Activated naive CD8-positive, alpha-beta T cell treated with anti-CD3 and anti-CD28 coated beads, Interleukin-2, amount 10 ng/mL, durations not matched to agents 7 days and 5 days (primary cell): ENCODE results near the gene PEX6. TPM values are rescaled to one million over a fixed set of nuclear protein-coding genes. Genes with fewer than 3 reads are reported as not detected.

Experiments used
- ATAC-seq: fragments of 150-1000 bp; cut with Tn5 transposase; one replicate; pipeline ENCODE4 v1.10.0; 2021; ENCODE audit warnings: low read depth, moderate library complexity
- POLR2A ChIA-PET: fragments of 350-600 bp; sonication (Branson Sonifier 250); formaldehyde crosslinking; loops from one replicate; lab custom pipeline; 2021; ENCODE audit warnings: antibody characterized with exemption; lab: Charles Lee
- DNase-seq: peaks from one replicate; pipeline ENCODE4 v3.0.0; 2021
- H3K27ac Mint-ChIP-seq: one replicate; pipeline ENCODE4 v1.8.0; 2022; ENCODE audit warnings: mild to moderate bottlenecking, mixed read lengths
- H3K27me3 Mint-ChIP-seq: one replicate; pipeline ENCODE4 v1.8.0; 2022; ENCODE audit warnings: mild to moderate bottlenecking, moderate library complexity, mixed read lengths
- H3K36me3 Mint-ChIP-seq: one replicate; pipeline ENCODE4 v1.8.0; 2021; ENCODE audit warnings: mild to moderate bottlenecking, mixed read lengths
- H3K4me1 Mint-ChIP-seq: one replicate; pipeline ENCODE4 v1.8.0; 2021; ENCODE audit warnings: mixed read lengths
- H3K4me3 Mint-ChIP-seq: one replicate; pipeline ENCODE4 v1.8.0; 2022; ENCODE audit warnings: mild to moderate bottlenecking, moderate library complexity, mixed read lengths
- H3K9me3 Mint-ChIP-seq: one replicate; pipeline ENCODE4 v1.8.0; 2021; ENCODE audit warnings: mixed read lengths
- total RNA-seq, 2 experiments: library from RNA; stranded (reverse); gene quantifications; one replicate each; pipeline ENCODE4 v1.2.3, GENCODE V29; 2021

PEX6 gene
- total RNA-seq, 2 experiments from 2014 or later = 27.1 to 27.6 TPM

DNA sequence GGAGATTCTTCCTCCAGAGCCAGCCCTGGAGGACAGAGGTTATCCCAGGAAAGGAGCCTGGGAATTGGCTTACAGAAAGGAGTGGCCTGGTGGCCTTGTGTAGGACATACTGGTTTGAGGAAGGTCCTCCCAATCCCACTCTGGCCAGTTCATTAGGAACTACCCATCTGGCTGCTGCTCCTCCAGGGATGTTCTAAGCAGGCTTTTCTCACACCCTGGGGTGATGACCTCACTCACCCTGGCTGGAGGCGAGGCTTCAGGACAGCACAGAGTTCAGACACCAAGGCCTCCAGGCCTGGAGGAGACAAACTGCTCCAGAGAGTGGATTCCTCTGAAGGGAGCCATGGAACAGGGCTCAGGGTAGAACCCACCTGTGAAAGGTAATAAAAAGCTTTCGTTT lies 9.6 kb downstream of the PEX6 start:
- peaks cover 9% of the 10 kb centered on the region for H3K36me3 Mint-ChIP-seq
- POLR2A ChIA-PET = interaction anchor here (0.9 to 2.7 kb wide), 2 partner anchors 10 to 15 kb away, joined by 3 to 11 read pairs; partner anchors contain the start of genes PEX6 and PPP2R5D
- ATAC-seq (no peak), DNase-seq (no peak)
- H3K4me3 Mint-ChIP-seq = no peak overlapping the region
- no peaks in the 10 kb centered on the region for H3K9me3 Mint-ChIP-seq
- H3K27ac Mint-ChIP-seq = no peak overlapping the region
- no peaks in the 10 kb centered on the region for H3K27me3 Mint-ChIP-seq
- H3K4me1 Mint-ChIP-seq = peaks cover 2% of the 10 kb centered on the region

GRCh38 chr6:42968783-42969182 lies 10.2 kb downstream of the PEX6 start:
- H3K4me1 Mint-ChIP-seq = peaks cover 2% of the 10 kb centered on the region
- no peak overlapping the region for H3K27ac Mint-ChIP-seq
- POLR2A ChIA-PET = no interaction called here
- H3K9me3 Mint-ChIP-seq = no peaks in the 10 kb centered on the region
- DNase-seq (no peak), ATAC-seq (no peak)
- H3K27me3 Mint-ChIP-seq = no peaks in the 10 kb centered on the region
- peaks cover 6% of the 10 kb centered on the region for H3K36me3 Mint-ChIP-seq
- H3K4me3 Mint-ChIP-seq = no peak overlapping the region

DNA sequence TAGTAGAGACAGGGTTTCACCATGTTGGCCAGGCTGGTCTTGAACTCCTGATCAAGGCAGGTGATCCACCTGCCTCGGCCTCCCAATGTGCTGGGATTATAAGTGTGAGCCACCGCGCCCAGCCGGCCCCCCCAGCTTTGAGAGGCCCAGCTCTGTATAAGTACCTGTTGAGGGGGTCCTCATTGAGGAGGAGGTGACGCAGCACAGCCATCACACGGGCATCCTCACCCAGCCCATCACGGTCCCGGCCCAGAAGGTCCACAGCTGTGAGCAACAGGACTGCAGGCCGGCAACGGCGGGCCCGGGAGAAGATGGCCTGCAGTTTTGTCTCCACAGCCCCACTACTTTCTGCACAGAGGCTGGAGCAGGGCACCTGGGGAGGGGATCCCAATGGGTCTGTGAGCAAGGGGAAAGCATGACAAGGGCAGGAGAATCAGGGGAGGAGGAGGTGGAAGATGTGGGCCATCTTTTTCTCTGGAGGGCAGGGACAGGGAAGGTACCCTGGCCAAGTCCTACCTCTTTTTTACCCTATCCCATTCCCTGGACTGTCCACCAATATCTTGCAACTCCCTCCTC lies 10.8 kb downstream of the PEX6 start:
- peaks cover 3% of the 10 kb centered on the region for H3K36me3 Mint-ChIP-seq
- no peak for ATAC-seq
- H3K4me3 Mint-ChIP-seq = no peak overlapping the region
- peaks cover 2% of the 10 kb centered on the region for H3K4me1 Mint-ChIP-seq
- POLR2A ChIA-PET = no interaction called here
- DNase-seq = no peak
- H3K9me3 Mint-ChIP-seq = no peaks in the 10 kb centered on the region
- H3K27me3 Mint-ChIP-seq = no peaks in the 10 kb centered on the region
- no peak overlapping the region for H3K27ac Mint-ChIP-seq

DNA sequence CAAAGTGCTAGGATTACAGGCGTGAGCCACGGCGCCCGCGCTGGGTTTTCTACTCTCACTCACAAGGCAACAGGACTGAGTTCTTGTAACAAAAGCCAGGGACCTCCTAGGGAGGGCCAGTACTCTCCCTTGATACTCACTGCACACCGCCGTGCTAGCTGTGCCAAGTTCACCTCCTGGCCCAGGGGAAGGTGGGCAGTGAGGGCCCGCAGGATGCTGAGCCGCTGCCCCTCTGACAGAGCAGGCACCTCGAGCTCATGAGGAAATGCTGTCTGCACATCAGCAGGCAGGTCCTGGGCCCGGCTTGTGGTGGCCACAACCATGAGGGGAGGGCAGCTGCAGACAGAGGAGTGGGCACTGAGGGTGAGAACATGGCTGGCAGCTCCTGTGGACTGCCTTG lies 11.8 kb downstream of the PEX6 start:
- Mint-ChIP-seq H3K36me3 (peaks cover 7% of the 10 kb centered on the region), H3K9me3 (no peaks in the 10 kb centered on the region), H3K27ac (no peak overlapping the region), H3K4me1 (peaks cover 2% of the 10 kb centered on the region), H3K27me3 (no peaks in the 10 kb centered on the region), H3K4me3 (no peak overlapping the region)
- no peak for ATAC-seq
- no peak for DNase-seq
- POLR2A ChIA-PET = interaction anchor here (1.0 to 3.6 kb wide), 3 partner anchors 8 to 38 kb away, joined by 3 to 23 read pairs (median 4); partner anchors contain the start of genes CNPY3 and PEX6

DNA sequence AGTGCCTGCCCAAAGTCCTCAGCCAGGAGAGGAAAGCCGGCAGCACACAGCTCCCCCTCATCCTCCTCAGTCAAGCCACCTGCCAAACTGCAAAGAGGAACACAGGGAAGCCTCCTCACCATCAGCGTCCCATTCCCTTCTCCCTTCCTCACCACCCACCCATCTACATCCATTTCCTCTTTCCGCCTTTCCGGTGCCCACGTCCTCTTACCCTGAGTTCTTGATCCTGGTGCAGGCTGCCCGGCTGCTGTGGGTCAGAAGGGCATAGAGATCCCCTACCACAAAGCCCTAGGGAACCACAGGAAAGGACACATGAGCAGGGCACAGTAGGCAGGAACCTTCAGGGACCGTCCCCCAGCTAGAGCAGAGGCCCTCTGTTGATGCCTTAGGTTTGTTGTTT lies 12.4 kb downstream of the PEX6 start:
- H3K4me1 Mint-ChIP-seq = peaks cover 1% of the 10 kb centered on the region
- H3K9me3 Mint-ChIP-seq = no peaks in the 10 kb centered on the region
- H3K27me3 Mint-ChIP-seq = no peaks in the 10 kb centered on the region
- DNase-seq (no peak), ATAC-seq (no peak)
- POLR2A ChIA-PET = interaction anchor here (1.0 to 3.6 kb wide), 3 partner anchors 9 to 37 kb away, joined by 3 to 23 read pairs (median 4); partner anchors contain the start of genes CNPY3 and PEX6
- peaks cover 9% of the 10 kb centered on the region for H3K36me3 Mint-ChIP-seq
- H3K27ac Mint-ChIP-seq = no peak overlapping the region
- no peak overlapping the region for H3K4me3 Mint-ChIP-seq

GRCh38 chr6:42963855-42964605 lies 15.0 kb downstream of the PEX6 start:
- ATAC-seq (peak; percentile 54), DNase-seq (no peak)
- H3K27ac Mint-ChIP-seq = no peak overlapping the region
- peaks cover 11% of the 10 kb centered on the region for H3K4me1 Mint-ChIP-seq
- H3K9me3 Mint-ChIP-seq = no peaks in the 10 kb centered on the region
- peaks cover 9% of the 10 kb centered on the region for H3K36me3 Mint-ChIP-seq
- POLR2A ChIA-PET = interaction anchor here (0.7 to 3.6 kb wide), 3 partner anchors 15 to 169 kb away, joined by 3 to 23 read pairs (median 4); partner anchors contain the start of gene PEX6
- no peak overlapping the region for H3K4me3 Mint-ChIP-seq
- H3K27me3 Mint-ChIP-seq = peaks cover 6% of the 10 kb centered on the region

DNA sequence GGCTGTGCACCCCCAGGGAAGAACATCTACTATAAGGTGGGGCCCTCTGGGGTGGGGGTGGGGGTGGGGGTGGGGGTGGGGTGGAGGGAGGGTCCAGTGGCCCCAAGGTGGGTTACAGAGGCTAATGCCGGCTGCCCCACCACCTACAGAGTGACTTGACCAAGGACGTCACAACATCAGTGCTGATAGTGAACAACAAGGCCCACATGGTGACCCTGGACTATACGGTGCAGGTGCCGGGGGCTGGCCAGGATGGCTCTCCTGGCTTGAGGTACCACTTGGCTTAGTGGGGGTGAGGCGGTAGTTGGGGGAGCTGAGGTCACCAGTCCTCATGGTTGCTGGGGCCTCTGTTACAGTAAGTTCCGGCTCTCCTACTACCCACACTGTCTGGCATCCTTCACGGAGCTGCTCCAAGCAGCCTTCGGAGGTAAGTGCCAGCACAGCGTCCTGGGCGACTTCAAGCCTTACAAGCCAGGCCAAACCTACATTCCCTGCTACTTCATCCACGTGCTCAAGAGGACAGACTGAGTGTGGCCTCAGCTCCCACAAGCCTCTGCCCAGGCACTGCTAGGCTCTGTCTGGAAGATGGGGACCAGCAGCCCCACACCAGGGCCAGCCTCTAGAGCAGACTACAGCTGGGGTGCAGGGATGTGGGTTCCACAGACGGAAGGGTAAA lies 15.7 kb downstream of the PEX6 start:
- Mint-ChIP-seq H3K4me3 (no peak overlapping the region), H3K27me3 (peaks cover 6% of the 10 kb centered on the region), H3K27ac (no peak overlapping the region), H3K36me3 (peaks cover 9% of the 10 kb centered on the region), H3K4me1 (peaks cover 11% of the 10 kb centered on the region), H3K9me3 (no peaks in the 10 kb centered on the region)
- POLR2A ChIA-PET = no interaction called here
- DNase-seq (no peak), ATAC-seq (no peak)

GRCh38 chr6:42962502-42963178 lies 16.3 kb downstream of the PEX6 start:
- no peak overlapping the region for H3K4me3 Mint-ChIP-seq
- ATAC-seq (no peak), DNase-seq (no peak)

GRCh38 chr6:42962096-42962495 lies 16.9 kb downstream of the PEX6 start:
- H3K4me1 Mint-ChIP-seq = peaks cover 11% of the 10 kb centered on the region
- H3K27me3 Mint-ChIP-seq = peaks cover 6% of the 10 kb centered on the region
- ATAC-seq = no peak
- POLR2A ChIA-PET = no interaction called here
- H3K4me3 Mint-ChIP-seq = no peak overlapping the region
- no peak overlapping the region for H3K27ac Mint-ChIP-seq
- H3K36me3 Mint-ChIP-seq = peaks cover 9% of the 10 kb centered on the region
- no peak for DNase-seq
- no peaks in the 10 kb centered on the region for H3K9me3 Mint-ChIP-seq

More at GRCh38 chr6:42962502-42963178, 16.3 kb downstream of the PEX6 start:
- Mint-ChIP-seq H3K27ac (no peak overlapping the region), H3K27me3 (peaks cover 6% of the 10 kb centered on the region), H3K36me3 (peaks cover 9% of the 10 kb centered on the region), H3K4me1 (peaks cover 11% of the 10 kb centered on the region), H3K9me3 (no peaks in the 10 kb centered on the region)
- POLR2A ChIA-PET = no interaction called here

GRCh38 chr6:42961020-42961470 lies 17.9 kb downstream of the PEX6 start:
- H3K4me1 Mint-ChIP-seq = peaks cover 11% of the 10 kb centered on the region
- no peaks in the 10 kb centered on the region for H3K9me3 Mint-ChIP-seq
- POLR2A ChIA-PET = interaction anchor here (0.7 to 1.6 kb wide), 2 partner anchors 10 to 18 kb away, joined by 4 to 6 read pairs; partner anchors contain the start of gene PEX6
- peaks cover 6% of the 10 kb centered on the region for H3K27me3 Mint-ChIP-seq
- ATAC-seq = peak; percentile 7
- H3K27ac Mint-ChIP-seq = no peak overlapping the region
- no peak for DNase-seq
- peak overlapping the region; percentile 77 for H3K4me3 Mint-ChIP-seq
- H3K36me3 Mint-ChIP-seq = peaks cover 9% of the 10 kb centered on the region

- peaks cover 9% of the 10 kb centered on the region for H3K36me3 Mint-ChIP-seq
- no peak within 1 kb of the TSS for H3K27ac Mint-ChIP-seq
- ATAC-seq = peak; percentile 77
- no peaks in the 10 kb centered on the region for H3K9me3 Mint-ChIP-seq
- H3K4me3 Mint-ChIP-seq = peak within 1 kb of the TSS; percentile 77
- DNase-seq = peak; percentile 59
- H3K4me1 Mint-ChIP-seq = peaks cover 11% of the 10 kb centered on the region
- POLR2A ChIA-PET = interaction anchor here (0.6 to 1.6 kb wide), 3 partner anchors 10 to 896 kb away, joined by 3 to 4 read pairs (median 4); no protein-coding TSS in a partner anchor
- peaks cover 6% of the 10 kb centered on the region for H3K27me3 Mint-ChIP-seq
Measured at GRCh38 chr6:42960243-42961019, 18.6 kb downstream of the PEX6 start, which contains the start of gene GNMT. TSS of gene GNMT (plus strand) at chr6:42960754. CDS start at chr6:42960768, 14 bp downstream.

DNA sequence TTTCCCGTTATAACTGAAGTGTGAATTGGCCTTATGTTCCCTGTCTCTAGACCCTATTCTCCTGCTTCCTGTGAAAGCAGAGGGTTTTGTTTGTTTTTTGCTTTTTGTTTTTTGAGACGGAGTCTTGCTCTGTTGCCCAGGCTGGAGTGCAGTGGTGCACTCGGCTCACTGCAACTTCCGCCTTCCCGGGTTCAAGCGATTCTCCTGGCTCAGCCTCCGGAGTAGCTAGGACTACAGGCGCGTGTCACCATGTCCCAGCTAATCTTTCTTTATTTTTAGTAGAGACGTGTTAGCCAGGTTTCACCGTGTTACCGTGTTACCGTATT lies 19.1 kb downstream of the PEX6 start:
- no peak for DNase-seq
- Mint-ChIP-seq H3K4me1 (peaks cover 11% of the 10 kb centered on the region), H3K36me3 (peaks cover 9% of the 10 kb centered on the region), H3K4me3 (peak overlapping the region; percentile 77), H3K27ac (no peak overlapping the region), H3K27me3 (peaks cover 6% of the 10 kb centered on the region), H3K9me3 (no peaks in the 10 kb centered on the region)
- POLR2A ChIA-PET = interaction anchor here (0.6 to 1.1 kb wide), 2 partner anchors 21 to 895 kb away, joined by 3 to 4 read pairs; no protein-coding TSS in a partner anchor
- no peak for ATAC-seq
